Neutrophil (primary cell): ENCODE measurements around the gene ENTR1.

Experiments
- H3K27ac ChIP-seq: fragments of 200-600 bp; sonication (generic); 2 replicates; pipeline ENCODE4 v1.5.1; 2016; ENCODE audit warnings: mild to moderate bottlenecking, moderate library complexity
- H3K27me3 ChIP-seq: fragments of 200-600 bp; sonication (generic); 2 replicates; pipeline ENCODE4 v1.6.0; 2016; ENCODE audit warnings: mild to moderate bottlenecking
- H3K36me3 ChIP-seq: fragments of 200-600 bp; sonication (generic); 2 replicates; pipeline ENCODE4 v1.5.1; 2017
- H3K4me1 ChIP-seq, 2 experiments: fragments of 200-600 bp in 1 of 2; sonication (generic) in 1 of 2; 1 replicate in 1 of 2; 2 replicates in 1 of 2; pipeline versions ENCODE4 v1.5.1 to v1.6.1; 2013 to 2016; ENCODE audit warnings: low read depth in 1 of 2, low read length in 1 of 2, mild to moderate bottlenecking in 1 of 2, moderate library complexity in 1 of 2; ENCODE audit not compliant: control insufficient read depth in 1 of 2, insufficient read depth in 1 of 2
- H3K4me3 ChIP-seq, 2 experiments: fragments of 200-600 bp in 1 of 2; sonication (generic) in 1 of 2; 1 replicate in 1 of 2; 2 replicates in 1 of 2; pipeline ENCODE4 v1.5.1; 2013 to 2016; ENCODE audit warnings: low read depth in 1 of 2, low read length in 1 of 2, mild to moderate bottlenecking in 1 of 2, moderate library complexity in 1 of 2
- H3K9me3 ChIP-seq: fragments of 200-600 bp; sonication (generic); 2 replicates; pipeline ENCODE4 v1.5.1; 2016
- TF ChIP-seq, protein P1 (sequence below): fragments of 200-600 bp; sonication (generic); IDR thresholded peaks from 2 replicates; pipeline ENCODE4 v1.5.1; 2016; ENCODE audit warnings: antibody characterized with exemption

ENTR1 gene

DNA sequence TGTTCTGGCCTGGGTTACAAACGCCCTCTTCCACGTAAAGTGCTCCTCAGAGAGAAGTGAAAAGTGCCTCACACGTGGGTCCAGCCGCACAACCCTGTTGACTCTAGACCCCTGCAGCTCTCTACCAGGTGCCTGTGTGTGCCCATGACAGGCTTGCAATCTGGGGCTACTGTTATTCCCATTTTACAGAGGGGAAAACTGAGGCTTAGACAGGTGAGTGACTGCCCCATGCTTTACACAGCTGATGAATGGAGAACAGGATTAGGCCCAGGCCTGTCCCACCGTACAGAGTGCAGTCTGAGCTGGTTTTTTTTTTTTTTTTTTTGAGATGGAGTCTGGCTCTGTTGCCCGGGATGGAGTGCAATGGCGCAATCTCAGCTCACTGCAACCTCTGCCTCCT lies 35.4 kb upstream of the ENTR1 start:
- peaks cover 100% of the 10 kb centered on the region for H3K36me3 ChIP-seq
- H3K27me3 ChIP-seq, result no peaks in the 10 kb centered on the region
- TF ChIP-seq, protein P1, sequence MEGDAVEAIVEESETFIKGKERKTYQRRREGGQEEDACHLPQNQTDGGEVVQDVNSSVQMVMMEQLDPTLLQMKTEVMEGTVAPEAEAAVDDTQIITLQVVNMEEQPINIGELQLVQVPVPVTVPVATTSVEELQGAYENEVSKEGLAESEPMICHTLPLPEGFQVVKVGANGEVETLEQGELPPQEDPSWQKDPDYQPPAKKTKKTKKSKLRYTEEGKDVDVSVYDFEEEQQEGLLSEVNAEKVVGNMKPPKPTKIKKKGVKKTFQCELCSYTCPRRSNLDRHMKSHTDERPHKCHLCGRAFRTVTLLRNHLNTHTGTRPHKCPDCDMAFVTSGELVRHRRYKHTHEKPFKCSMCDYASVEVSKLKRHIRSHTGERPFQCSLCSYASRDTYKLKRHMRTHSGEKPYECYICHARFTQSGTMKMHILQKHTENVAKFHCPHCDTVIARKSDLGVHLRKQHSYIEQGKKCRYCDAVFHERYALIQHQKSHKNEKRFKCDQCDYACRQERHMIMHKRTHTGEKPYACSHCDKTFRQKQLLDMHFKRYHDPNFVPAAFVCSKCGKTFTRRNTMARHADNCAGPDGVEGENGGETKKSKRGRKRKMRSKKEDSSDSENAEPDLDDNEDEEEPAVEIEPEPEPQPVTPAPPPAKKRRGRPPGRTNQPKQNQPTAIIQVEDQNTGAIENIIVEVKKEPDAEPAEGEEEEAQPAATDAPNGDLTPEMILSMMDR, result no peak
- no peak overlapping the region for H3K27ac ChIP-seq
- H3K4me1 ChIP-seq, result no peaks in the 10 kb centered on the region
- H3K9me3 ChIP-seq, result no peaks in the 10 kb centered on the region
- no peak overlapping the region for H3K4me3 ChIP-seq

DNA sequence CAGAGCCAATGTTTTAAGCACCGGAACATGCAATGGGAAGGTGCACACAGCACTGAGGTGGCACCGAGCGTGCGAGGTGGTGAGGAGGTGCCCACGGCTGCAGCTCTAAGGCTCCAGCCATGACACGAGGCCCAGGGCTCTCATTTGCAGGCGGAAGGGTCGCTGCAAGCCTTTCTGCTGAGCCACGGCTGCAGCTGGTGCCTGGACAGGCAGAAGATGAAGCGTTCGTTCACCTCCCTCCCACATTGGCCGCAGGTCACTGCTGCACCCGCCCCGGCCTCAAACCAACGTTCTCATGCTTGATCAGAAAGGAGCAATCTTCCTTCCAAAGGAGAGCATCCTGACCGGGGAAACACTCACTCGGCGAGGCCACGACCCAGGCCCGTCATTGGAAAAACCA lies 33.7 kb upstream of the ENTR1 start:
- Histone ChIP-seq H3K9me3 (no peaks in the 10 kb centered on the region), H3K27ac (no peak overlapping the region), H3K36me3 (peaks cover 93% of the 10 kb centered on the region), H3K27me3 (peaks cover 4% of the 10 kb centered on the region), H3K4me1 (peaks cover 5 to 6% of the 10 kb centered on the region in 2 experiments), H3K4me3 (no peak overlapping the region)
- TF ChIP-seq, protein P1, result no peak

DNA sequence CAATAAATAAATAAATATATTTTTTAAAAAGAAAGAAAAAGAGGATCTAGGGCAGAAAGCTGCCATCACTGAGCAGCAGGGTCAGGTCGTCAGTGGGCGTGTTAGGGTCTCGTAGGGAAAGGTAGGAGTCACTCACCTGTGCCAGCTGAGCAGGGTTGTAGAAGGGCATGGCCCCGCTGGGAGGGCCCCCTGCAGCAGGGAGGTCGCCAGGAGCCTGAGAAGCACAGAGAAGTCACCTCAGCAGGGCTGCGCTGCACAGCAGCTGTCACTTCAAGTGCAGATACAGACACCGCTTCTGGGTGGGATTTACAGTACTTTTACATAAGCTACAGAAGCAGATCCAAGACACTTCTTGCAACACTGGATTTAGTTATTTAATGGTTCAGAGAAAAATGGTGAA lies 33.3 kb upstream of the ENTR1 start:
- TF ChIP-seq, protein P1, result no peak
- peaks cover 10% of the 10 kb centered on the region in 2 experiments for H3K4me1 ChIP-seq

DNA sequence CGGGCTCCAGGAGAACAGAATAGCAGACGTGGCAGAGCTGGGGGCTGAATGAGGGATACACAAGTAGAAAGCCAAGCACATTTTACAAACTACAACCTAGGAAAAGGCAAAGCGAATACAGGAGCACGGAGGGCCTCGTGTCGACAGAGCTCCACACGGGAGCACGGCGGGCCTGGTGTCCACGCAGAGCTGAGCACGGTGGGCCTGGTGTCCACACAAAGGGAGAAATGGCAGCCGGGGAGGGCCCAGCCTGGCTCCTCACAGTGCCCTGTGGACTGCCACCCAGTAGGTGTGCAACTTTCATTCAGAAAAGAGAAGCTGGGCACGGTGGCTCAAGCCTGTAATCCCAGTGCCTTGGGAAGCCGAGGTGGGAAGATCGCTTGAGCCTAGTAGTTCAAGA lies 32.7 kb upstream of the ENTR1 start:
- peaks cover 15 to 16% of the 10 kb centered on the region in 2 experiments for H3K4me1 ChIP-seq
- peaks cover 15% of the 10 kb centered on the region for H3K27me3 ChIP-seq
- no peaks in the 10 kb centered on the region for H3K9me3 ChIP-seq
- H3K36me3 ChIP-seq, result peaks cover 83% of the 10 kb centered on the region
- H3K27ac ChIP-seq, result no peak overlapping the region
- no peak overlapping the region for H3K4me3 ChIP-seq
- TF ChIP-seq, protein P1, result no peak

More for the DNA sequence above, 33.3 kb upstream of the ENTR1 start:
- H3K27me3 ChIP-seq, result peaks cover 9% of the 10 kb centered on the region
- H3K27ac ChIP-seq, result no peak overlapping the region
- H3K9me3 ChIP-seq, result no peaks in the 10 kb centered on the region
- H3K4me3 ChIP-seq, result no peak overlapping the region
- peaks cover 89% of the 10 kb centered on the region for H3K36me3 ChIP-seq

DNA sequence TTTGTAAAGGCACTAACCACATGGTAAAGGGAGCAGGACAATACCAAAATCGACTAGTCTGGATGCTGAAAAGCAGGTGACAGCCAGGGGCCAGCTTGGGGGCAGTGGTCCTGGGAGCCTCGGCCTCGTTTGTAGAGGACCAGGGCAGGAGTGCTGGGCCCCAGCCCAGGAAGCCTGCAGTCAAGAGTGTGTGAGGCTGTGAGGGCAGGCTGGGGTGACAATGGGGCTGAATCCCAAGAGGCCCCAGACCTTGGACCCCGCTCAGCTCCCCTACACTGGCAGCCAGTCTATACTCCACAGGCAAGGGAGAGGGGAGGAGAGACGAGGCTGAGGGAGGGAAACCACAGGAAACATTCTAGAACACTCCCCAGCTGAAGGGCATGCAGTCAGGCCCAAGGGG lies 31.9 kb upstream of the ENTR1 start:
- Histone ChIP-seq H3K36me3 (peaks cover 75% of the 10 kb centered on the region), H3K4me1 (peaks cover 15 to 16% of the 10 kb centered on the region in 2 experiments), H3K9me3 (no peaks in the 10 kb centered on the region), H3K27ac (no peak overlapping the region), H3K4me3 (no peak overlapping the region), H3K27me3 (peaks cover 22% of the 10 kb centered on the region)
- TF ChIP-seq, protein P1, result no peak

DNA sequence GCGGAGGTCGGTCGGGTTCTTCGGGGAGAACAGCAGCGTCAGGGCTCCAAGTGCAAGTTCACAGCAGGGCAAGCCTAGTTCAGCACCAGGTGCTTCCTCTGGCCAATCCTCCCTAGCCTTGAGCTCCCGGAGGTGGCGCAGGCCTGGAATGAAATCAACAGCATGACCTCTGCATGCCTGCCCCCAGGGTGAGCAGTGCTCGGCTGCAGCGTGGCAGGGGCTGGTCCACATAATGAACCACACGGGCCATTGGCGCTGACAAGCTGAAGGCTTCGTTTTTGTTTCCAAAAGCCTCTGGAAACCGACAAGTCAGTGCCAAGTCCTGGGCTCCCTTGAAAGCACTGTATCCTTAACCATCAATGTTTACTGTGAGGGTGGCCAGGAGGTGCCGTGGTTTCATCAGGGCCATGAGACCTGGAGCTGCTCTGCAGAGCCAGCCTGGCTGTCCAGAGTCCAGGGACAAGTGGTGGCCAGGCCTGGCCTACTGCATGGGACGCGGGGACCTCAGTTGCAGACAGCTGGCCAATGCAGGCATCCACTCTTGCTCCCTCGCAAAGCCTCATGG lies 31.3 kb upstream of the ENTR1 start:
- TF ChIP-seq, protein P1, result no peak
- peaks cover 15 to 16% of the 10 kb centered on the region in 2 experiments for H3K4me1 ChIP-seq
- no peaks in the 10 kb centered on the region for H3K9me3 ChIP-seq
- peaks cover 70% of the 10 kb centered on the region for H3K36me3 ChIP-seq
- no peak overlapping the region for H3K27ac ChIP-seq
- H3K27me3 ChIP-seq, result peaks cover 22% of the 10 kb centered on the region
- H3K4me3 ChIP-seq, result no peak overlapping the region
